Measurements from ENCODE around the gene FBXL17.

DNA sequence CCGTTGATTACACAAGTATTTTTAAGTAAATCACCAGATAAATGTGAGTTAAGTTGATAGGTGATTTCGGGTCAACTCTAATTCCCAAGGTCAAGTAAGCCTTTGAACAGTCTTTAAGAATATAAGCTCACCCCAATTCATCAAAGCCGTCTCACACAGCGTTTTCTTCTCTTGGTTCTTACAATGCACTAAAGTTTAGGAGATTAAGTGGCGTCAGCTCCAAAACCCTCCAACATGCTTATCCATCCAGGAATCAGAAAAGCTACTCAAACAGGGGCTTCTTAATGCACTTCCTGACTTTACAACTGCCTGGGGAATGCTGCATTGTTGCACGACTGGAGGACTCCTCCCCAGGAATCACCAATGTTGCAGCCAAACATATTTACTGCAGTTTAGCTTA, 505.0 kb downstream of the FBXL17 start:
- TF ChIP-seq CTCF (IDR thresholded peaks at IDR 0.05; ENCODE audit: borderline replicate concordance, extremely low read depth, low read length, poor library complexity, severe bottlenecking) (no peak), EZH2 (IDR thresholded peaks at IDR 0.05; ENCODE audit: borderline replicate concordance, low read depth, low read length, severe bottlenecking) (no peak)

Measured in DND-41 (cell line).